GM18511 (cell line): ENCODE results near the gene CAMP.
"Not testable (repeated sequence)": the region's sequence is repeated elsewhere in the genome, so short reads cannot be mapped to it uniquely, and the experiment has no call there.

Experiments
- ATAC-seq: cut with Tn5 transposase; IDR thresholded peaks from one replicate; pipeline ENCODE4 v1.9.1; 2021; ENCODE audit warnings: mild to moderate bottlenecking, moderate library complexity; ENCODE audit not compliant: unreplicated experiment

The CAMP gene

DNA sequence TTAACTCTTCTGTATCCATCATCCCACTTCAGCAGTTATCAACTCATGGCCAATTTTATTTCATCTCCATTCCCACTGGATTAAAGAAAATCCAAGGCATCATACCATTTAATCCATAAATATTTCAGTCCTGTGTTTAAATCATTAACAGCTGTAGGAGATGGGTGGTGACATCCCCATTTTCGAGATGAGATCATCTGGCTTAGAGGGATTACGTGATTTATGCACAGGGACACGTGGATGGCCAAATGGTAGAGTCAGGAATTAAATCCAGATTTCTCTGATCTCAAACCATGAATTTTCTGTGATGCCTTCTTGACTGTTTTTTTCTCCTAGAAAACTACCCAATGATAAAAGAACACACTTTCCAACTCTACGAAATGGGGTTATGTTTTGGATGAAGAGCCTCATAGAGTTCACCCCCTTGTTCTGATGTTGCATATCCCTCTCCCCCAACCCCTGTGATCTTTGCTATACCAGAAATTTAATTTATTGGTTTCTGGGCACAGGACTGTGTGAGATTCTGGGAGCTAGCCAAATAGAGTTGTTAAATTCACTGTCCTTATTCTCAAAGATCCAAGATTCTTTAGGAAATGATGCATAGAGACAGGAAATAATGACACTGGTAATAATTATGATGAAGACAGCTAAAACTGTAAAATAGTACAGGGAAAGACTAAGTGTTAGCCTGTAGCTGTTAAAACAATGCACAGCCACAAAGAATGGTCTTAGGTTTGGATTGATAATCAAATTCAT lies 25.0 kb downstream of the CAMP start:
- no peak for ATAC-seq

GRCh38 chr3:48256557-48256956 lies 33.3 kb downstream of the CAMP start:
- no peak for ATAC-seq

- ATAC-seq = no peak
Observed at GRCh38 chr3:48258530-48258929, 35.2 kb downstream of the CAMP start.

- ATAC-seq = no peak
Observed at GRCh38 chr3:48267782-48268181, 44.5 kb downstream of the CAMP start.

- ATAC-seq = no peak
Observed at GRCh38 chr3:48268381-48268935, 45.2 kb downstream of the CAMP start.

DNA sequence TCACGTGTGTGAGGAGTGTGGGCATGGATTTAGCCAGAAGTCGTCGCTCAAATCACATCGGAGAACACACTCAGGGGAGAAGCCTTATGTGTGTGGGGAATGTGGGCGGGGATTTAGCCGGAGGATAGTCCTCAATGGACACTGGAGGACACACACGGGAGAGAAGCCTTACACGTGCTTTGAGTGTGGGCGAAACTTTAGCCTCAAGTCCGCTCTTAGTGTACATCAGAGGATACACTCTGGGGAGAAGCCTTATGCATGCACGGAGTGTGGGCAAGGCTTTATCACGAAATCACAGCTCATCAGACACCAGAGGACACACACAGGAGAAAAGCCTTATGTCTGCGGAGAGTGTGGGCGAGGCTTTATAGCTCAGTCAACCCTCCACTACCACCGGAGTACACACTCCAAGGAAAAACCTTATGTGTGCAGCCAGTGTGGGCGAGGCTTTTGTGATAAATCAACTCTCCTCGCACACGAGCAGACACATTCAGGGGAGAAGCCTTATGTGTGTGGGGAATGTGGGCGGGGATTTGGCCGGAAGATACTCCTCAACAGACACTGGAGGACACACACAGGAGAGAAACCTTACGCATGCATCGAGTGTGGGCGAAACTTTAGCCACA lies 45.8 kb downstream of the CAMP start:
- ATAC-seq = no peak

DNA sequence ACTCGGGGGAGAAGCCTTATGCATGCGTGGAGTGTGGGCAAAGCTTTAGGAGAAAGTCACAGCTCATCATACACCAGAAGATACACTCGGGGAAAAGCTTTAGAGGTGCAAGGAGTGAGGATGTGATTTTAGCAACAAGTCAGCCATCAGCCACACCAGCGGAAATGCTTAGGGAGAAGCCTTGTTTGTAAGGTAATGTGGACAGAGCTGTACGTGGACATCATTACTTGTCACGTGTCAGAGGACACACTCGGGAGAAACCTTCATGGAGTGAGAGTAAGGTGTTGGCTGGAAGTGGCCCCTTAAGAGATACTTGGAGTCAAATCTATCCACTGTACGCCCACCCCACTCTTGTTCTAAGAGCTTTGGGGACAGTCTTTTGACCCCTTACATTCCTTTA lies 46.3 kb downstream of the CAMP start:
- ATAC-seq = no peak

- ATAC-seq = no peak
Observed at GRCh38 chr3:48270306-48270705, 47.0 kb downstream of the CAMP start.

- ATAC-seq = not testable (repeated sequence)
Observed at GRCh38 chr3:48271223-48271622, 47.9 kb downstream of the CAMP start.

DNA sequence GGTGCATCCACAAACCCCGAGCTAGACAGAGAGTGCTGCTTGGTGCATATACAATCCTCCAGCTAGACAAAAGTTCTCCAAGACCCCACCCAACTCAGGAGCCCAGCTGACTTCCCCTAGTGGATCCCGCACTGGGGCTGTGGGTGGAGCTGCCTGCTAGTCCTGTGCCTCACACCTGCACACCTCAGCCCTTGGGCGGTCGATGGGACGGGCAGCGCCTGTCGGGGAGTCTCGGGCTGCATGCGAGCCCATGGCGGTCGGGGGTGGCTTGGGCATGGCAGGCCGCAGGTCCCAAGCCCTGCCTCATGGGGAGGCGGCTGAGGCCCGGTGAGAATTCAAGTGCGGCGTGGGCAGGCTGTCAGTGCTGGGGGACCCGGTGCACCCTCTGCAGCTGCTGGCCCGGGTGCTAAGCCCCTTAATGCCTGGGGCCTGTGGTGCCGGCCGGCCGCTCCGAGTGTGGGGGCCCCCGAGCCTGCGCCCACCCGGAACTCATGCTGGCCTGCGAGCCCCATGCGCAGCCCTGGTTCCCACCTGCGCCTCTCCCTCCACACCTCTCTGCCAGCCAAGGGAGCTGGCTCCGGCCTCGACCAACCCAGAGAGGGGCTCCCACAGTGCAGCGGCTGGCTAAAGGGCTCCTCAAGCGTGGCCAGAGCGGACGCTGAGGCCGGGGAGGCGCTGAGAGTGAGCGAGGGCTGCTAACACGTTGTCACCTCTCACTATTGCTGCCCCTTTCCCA lies 48.6 kb downstream of the CAMP start:
- no peak for ATAC-seq

GRCh38 chr3:48273594-48274211 lies 50.4 kb downstream of the CAMP start:
- no peak for ATAC-seq

DNA sequence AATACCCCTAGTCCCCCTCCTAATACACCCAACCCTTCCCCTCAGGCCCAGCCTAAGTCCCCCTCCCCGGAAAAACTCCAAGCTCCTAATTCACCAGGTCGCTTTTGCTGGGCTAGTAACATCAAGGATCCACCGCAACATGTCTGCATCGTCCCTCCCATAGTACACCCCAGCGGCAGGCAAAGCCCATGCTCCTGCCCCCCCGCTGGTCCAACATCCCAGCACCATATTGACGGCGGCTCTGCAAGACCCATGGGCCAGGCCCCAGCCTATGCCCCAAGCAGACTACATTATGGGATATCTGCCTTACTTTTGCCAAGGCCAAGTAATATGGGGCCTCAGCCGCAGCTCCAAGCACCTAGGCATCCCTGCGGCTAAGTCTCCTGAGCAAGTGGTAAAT lies 51.2 kb downstream of the CAMP start:
- no peak for ATAC-seq
